HAP-1 (cell line): ENCODE data around the gene RHNO1.
"Not testable (repeated sequence)": the region's sequence is repeated elsewhere in the genome, so short reads cannot be mapped to it uniquely, and the experiment has no call there.

Experiments used
- DNase-seq, 2 experiments: peaks; one replicate each; pipeline ENCODE4 v3.0.0-alpha.2; 2016 to 2020; ENCODE audit warnings: low spot score in 2 of 2
- H3K27me3 ChIP-seq: fragments of 250-450 bp; sonication (Bioruptor Pico); 2 replicates; pipeline ENCODE4 v1.5.1; 2020; ENCODE audit warnings: low read depth, mild to moderate bottlenecking, moderate library complexity
- H3K36me3 ChIP-seq: fragments of 250-450 bp; sonication (Bioruptor Pico); replicated peaks from 2 replicates; pipeline ENCODE4 v1.5.1; 2020; ENCODE audit warnings: mild to moderate bottlenecking
- H3K4me1 ChIP-seq: fragments of 250-450 bp; sonication (Bioruptor Pico); 2 replicates; pipeline ENCODE4 v1.5.1; 2020; ENCODE audit warnings: mild to moderate bottlenecking
- H3K4me3 ChIP-seq: fragments of 250-450 bp; sonication (Bioruptor Pico); 2 replicates; pipeline ENCODE4 v1.5.1; 2020; ENCODE audit warnings: mild to moderate bottlenecking, moderate library complexity
- H3K9me3 ChIP-seq: fragments of 250-450 bp; sonication (Bioruptor Pico); 2 replicates; pipeline ENCODE4 v1.5.1; 2020; ENCODE audit warnings: mild to moderate bottlenecking, moderate library complexity
- in situ Hi-C: fragments of 300-500 bp; cut with MboI; formaldehyde crosslinking; loops from 3 replicates; pipeline ENCODE4 v1.14.3; 2020; ENCODE audit warnings: low sequenced_read_pairs, inconsistent platforms, mixed read lengths

RHNO1 gene

DNA sequence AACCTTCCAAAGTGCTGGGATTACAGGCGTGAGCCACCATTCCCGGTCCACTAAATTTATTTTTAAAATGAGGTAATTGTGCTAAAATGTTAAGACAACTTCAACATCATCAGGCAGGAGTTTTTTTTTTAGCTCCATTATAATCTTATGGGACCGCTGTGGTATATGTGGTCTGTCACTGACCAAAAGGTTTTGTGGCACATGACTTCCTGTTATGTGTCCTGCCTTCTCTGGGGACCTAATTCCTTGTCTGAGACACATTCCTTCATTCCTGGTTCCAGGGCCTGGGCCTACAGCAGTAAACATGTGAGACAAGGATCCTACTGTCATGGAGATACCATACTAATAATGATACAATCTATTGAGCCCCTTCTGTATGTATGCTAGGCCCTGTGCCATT lies 25.1 kb upstream of the RHNO1 start:
- H3K9me3 ChIP-seq: no peaks in the 10 kb centered on the region
- no peaks in the 10 kb centered on the region for H3K36me3 ChIP-seq
- DNase-seq: no peak
- H3K4me1 ChIP-seq: no peaks in the 10 kb centered on the region
- in situ Hi-C loops: no loop called here
- H3K27me3 ChIP-seq: no peaks in the 10 kb centered on the region
- H3K4me3 ChIP-seq: no peak overlapping the region

DNA sequence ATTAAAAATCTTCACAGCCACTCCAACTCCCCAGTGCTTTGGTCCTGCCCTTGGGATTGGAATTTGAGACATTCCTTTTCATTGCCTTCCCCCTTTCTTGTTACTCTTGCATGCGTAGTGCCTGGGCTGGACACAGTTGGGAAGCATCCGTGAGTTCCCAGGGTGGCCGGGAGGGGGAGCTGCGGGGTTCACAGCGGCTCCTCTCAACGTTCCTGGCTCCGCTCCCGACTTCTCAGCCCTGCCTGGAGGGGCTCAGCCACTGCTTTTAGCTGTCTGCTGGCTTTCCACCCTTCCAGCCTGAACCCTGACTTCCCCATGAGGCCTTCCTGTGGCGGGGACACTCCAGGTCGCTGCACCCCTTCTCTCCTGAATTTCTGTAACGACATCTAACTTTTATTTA lies 23.4 kb upstream of the RHNO1 start:
- H3K27me3 ChIP-seq: no peaks in the 10 kb centered on the region
- H3K9me3 ChIP-seq: no peaks in the 10 kb centered on the region
- H3K4me3 ChIP-seq: no peak overlapping the region
- no peaks in the 10 kb centered on the region for H3K4me1 ChIP-seq
- in situ Hi-C loops: no loop called here
- peak; percentile 69 to 93 for DNase-seq
- peaks cover 14% of the 10 kb centered on the region for H3K36me3 ChIP-seq

DNA sequence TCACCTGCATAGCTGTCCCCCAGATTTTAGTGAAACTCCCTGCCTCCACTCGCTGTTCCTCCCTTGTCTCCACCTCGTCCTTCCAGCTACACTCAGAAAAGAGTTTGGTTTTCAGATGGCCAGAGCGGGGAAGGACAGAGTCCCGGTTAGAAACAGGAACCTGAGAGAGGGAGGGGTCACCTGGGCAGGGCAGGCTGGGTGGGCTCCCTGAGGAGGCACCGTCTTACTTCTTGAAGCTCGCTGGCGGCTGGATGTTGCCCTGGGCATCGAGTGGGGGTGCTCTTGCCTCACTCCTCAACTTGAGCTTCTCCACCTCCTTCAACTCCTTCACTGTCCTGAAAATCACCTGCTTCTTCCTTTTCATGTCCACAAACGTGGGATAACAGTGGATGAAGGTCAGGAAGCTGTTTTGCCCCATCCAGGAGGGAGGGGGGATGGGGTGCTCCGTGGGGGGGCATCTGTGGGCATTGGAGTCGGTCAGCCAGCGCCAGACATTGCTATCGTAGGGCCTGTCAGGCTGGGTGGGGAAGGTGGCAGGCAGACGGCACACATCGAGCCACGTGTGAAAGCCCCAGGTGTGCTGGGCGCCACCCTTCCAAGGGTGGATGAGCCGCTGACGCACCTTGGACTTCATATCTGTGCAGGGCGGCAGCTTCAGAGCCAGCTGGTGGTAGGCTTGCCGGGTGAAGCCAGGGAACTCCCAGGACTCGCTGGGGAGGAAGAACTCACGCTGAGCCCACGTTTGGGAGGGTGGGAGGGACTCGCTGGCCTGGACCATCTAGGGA lies 22.2 kb upstream of the RHNO1 start:
- Histone ChIP-seq H3K36me3 (peaks cover 27% of the 10 kb centered on the region), H3K4me3 (no peak overlapping the region), H3K9me3 (no peaks in the 10 kb centered on the region), H3K27me3 (no peaks in the 10 kb centered on the region), H3K4me1 (no peaks in the 10 kb centered on the region)
- in situ Hi-C loops: no loop called here
- DNase-seq: no peak

DNA sequence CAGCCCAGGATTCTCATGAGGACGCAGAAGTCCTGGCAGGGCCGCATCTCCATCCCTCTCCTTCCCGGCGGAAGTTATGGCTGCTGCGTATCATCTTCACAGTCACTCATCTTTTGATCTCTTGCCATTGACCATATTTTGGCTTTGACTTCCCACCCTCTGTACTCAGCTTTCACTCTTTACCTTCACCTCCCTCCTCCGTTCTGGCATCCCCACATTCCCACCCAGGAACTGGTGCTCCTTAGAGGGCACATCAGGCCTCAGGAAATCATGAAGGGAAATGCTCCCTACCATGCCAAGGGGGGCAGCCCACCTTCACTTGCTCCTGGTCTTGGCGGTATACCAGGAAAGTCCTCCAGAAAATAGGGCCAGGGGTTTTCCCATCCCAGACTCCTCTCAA lies 21.5 kb upstream of the RHNO1 start:
- no peaks in the 10 kb centered on the region for H3K4me1 ChIP-seq
- no peaks in the 10 kb centered on the region for H3K9me3 ChIP-seq
- H3K36me3 ChIP-seq: peaks cover 34% of the 10 kb centered on the region
- H3K4me3 ChIP-seq: no peak overlapping the region
- DNase-seq: no peak
- H3K27me3 ChIP-seq: no peaks in the 10 kb centered on the region
- in situ Hi-C loops: no loop called here

DNA sequence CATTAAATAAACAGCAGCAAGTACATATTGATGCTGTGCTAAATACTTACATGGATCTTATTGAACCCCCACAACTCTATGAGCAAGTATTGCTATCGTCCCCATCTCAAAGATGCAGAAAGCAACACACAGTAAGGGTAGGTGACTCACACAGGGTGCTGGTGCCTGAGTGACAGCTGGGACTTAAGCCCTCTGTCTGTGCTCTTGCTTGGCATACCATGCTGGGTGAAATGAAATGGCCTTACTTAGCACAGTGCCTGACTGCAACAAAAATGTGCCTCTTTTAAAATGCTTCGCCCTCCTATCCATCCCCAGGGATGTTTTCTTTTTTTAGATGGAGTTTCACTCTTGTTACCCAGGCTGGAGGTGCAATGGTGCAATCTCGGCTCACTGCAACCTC lies 21.0 kb upstream of the RHNO1 start:
- Histone ChIP-seq H3K27me3 (no peaks in the 10 kb centered on the region), H3K4me3 (no peak overlapping the region), H3K4me1 (no peaks in the 10 kb centered on the region), H3K36me3 (peaks cover 36% of the 10 kb centered on the region), H3K9me3 (no peaks in the 10 kb centered on the region)
- no peak for DNase-seq
- in situ Hi-C loops: no loop called here

DNA sequence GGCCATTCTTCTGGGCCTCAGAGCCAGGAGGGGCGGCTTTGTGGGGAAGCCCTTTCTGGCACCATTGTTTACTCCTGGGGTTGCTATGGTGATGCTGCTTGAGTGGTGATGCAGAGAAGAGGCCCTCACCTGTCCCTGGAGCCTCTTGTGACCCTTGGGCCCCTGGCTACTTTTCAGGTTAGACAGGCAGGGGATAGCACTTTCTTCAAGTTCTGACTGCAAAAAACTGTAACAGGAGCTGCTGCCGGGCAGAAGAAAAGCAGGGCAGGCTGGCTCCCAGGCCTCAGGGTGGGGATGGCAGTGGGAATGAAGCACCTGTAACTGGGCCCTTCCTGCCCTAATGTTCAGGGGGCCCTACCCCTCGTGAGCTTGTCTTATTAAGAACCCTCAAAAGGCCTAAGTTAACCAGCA lies 20.0 kb upstream of the RHNO1 start, which contains the start of gene TEX52:
Gene TEX52, minus strand, starts transcription at position 19 of the 411 bp plus-strand sequence. Its CDS starts 13 bp downstream, at position 6.
- Histone ChIP-seq H3K4me3 (no peak within 1 kb of the TSS), H3K4me1 (no peaks in the 10 kb centered on the region), H3K27me3 (no peaks in the 10 kb centered on the region), H3K36me3 (peaks cover 45% of the 10 kb centered on the region), H3K9me3 (no peaks in the 10 kb centered on the region)
- peak in 1 of 2 experiments; percentile 34 for DNase-seq
- in situ Hi-C loops: no loop called here

DNA sequence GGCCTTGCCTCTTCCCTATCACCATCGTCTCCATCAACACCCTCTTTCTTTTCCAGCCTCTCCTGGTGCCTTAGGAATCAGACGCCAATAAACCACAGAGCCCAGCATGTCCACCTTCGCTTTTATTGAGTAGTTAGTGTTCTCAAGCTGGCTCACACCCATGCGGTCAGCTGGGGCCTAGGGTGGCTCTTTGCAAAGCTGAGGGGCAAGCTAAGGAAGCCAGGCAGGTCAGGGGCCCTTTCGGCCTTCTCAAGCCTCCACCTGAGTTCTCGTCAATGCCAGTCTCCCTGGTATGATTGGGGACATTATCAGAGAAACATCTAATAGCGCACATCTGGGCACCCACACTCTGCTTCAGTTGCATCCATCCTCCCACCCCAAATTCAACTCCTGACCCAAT lies 19.4 kb upstream of the RHNO1 start:
- Histone ChIP-seq H3K9me3 (no peaks in the 10 kb centered on the region), H3K36me3 (peaks cover 49% of the 10 kb centered on the region), H3K27me3 (no peaks in the 10 kb centered on the region), H3K4me3 (no peak overlapping the region), H3K4me1 (no peaks in the 10 kb centered on the region)
- in situ Hi-C loops: no loop called here
- no peak for DNase-seq

DNA sequence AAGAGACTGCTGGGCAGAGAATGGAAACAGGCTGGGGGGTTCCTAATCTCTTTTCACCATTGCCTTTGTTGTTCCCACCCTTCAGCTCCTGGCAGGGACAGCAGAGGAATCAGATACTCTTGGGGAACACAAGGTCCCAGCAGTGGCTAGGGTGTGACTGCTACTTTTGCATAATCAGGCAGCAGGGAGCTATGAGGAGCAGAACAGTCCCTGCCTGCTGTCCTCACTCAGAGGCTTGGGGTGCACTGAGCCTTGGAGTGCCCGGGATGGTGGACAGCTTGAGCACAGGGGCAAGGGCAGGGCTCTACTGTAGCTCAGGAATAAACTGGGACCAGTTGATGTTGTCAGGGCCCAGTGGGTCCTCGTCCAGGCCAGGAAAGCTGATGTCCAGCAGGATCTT lies 18.7 kb upstream of the RHNO1 start:
- in situ Hi-C loops: no loop called here
- Histone ChIP-seq H3K36me3 (peaks cover 57% of the 10 kb centered on the region), H3K4me3 (no peak overlapping the region), H3K4me1 (no peaks in the 10 kb centered on the region), H3K27me3 (no peaks in the 10 kb centered on the region), H3K9me3 (no peaks in the 10 kb centered on the region)
- no peak for DNase-seq

DNA sequence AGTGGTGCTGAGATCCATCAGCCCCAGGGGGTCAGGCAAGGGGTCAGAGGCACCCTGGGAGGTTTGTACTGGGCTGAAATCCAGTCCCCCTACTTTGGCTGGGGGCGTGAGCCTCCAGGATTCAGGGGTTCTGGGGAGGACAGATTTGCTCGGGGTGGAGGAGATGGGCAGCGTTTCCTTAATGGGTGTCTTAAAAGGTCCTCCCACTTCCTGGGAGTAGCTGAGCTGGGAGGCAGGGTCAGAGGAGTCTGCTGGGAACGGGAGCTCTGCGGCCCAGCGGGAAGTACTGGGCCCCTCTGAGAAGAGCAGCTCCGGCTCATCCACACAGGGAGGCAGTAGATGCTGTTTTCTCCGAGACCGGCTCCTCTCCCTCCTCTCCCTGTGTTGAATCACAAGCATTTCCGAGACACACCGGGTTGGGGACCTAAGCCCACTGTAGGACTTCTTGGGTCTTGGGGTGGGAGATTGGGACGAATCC lies 18.0 kb upstream of the RHNO1 start:
- no peaks in the 10 kb centered on the region for H3K4me1 ChIP-seq
- no peaks in the 10 kb centered on the region for H3K9me3 ChIP-seq
- in situ Hi-C loops: no loop called here
- H3K4me3 ChIP-seq: no peak overlapping the region
- peaks cover 63% of the 10 kb centered on the region for H3K36me3 ChIP-seq
- DNase-seq: no peak
- H3K27me3 ChIP-seq: no peaks in the 10 kb centered on the region

DNA sequence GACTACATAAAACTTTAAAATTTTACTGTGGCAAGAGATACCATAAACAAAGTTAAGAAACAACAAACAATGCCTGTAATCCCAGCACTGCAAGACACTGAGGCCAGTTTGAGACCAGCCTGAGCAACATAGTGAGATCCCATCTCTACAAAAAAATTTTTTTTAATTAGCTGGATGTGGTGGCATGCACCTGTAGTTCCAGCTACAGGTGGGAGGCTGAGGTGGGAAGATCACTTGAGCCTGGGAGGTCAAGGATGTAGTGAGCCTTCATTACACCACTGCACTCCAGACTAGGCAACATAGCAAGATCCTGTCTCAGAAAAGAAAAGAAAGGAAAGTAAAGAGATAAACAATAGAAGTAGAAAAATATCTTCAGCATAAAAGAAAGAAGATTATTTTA lies 16.9 kb upstream of the RHNO1 start:
- no peak overlapping the region for H3K4me3 ChIP-seq
- H3K27me3 ChIP-seq: no peaks in the 10 kb centered on the region
- in situ Hi-C loops: no loop called here
- H3K36me3 ChIP-seq: peaks cover 75% of the 10 kb centered on the region
- no peaks in the 10 kb centered on the region for H3K9me3 ChIP-seq
- DNase-seq: no peak
- no peaks in the 10 kb centered on the region for H3K4me1 ChIP-seq

DNA sequence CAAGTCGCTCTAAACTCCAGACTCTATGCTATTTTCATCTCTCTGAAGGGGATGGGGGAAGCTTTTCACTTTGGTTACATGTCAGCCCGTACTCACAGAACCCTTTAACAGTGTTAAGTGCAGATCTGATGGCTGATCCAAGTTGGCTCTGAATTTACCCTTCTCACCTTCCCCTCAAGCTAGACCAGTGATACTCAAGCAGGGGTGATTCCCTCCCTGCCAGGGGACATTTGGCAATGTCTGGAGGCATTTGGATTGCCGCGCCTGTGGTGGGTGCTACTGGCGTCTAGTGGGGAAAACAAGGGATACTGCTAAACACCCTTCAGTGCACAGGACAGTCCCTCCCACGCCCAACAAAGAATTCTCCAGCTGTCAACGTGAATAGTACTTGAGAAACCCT lies 14.1 kb upstream of the RHNO1 start:
- no peak for DNase-seq
- Histone ChIP-seq H3K4me1 (no peaks in the 10 kb centered on the region), H3K4me3 (no peak overlapping the region), H3K9me3 (no peaks in the 10 kb centered on the region), H3K27me3 (no peaks in the 10 kb centered on the region), H3K36me3 (peaks cover 94% of the 10 kb centered on the region)
- in situ Hi-C loops: no loop called here

DNA sequence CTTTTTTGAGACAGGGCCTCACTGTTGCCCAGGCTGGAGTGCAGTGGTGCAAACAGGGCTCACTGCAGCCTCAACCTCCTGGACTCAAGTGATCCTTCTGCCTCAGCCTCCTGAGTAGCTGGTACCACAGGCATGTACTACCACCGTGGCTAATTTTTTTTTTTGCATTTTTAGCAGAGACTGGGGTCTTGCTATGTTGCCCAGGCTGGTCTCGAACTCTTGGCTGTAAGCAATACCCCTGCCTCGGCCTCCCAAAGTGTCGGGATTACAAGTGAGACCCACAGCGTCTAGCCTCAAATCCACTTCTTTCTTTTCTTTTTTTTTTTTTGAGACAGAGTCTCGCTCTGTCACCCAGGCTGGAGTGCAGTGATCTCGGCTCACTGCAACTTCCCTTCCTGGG lies 13.6 kb upstream of the RHNO1 start:
- H3K36me3 ChIP-seq: peaks cover 94% of the 10 kb centered on the region
- H3K4me1 ChIP-seq, H3K27me3 ChIP-seq, H3K9me3 ChIP-seq, in situ Hi-C loops, DNase-seq, H3K4me3 ChIP-seq: not testable (repeated sequence)

DNA sequence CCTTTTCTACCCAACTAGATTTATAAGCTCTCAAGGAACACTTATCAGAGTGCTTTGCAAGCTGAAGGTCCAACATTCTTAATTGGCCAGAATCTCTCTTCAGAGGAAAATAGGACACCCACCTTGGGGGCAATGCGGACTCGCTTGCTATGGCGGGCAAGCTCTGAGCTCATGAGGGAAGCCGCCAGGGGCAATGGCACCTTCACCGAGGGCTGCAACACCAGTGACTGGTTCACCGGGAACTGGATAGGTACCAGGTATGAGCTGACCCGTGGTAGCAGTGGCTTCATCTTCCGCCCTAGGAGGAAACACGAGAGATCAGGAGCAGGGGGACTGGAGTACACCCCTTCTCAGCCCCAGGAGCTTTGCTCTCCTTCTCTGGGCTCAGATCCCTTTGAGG lies 12.8 kb upstream of the RHNO1 start:
- no peaks in the 10 kb centered on the region for H3K27me3 ChIP-seq
- no peak for DNase-seq
- in situ Hi-C loops: no loop called here
- peaks cover 94% of the 10 kb centered on the region for H3K36me3 ChIP-seq
- no peaks in the 10 kb centered on the region for H3K9me3 ChIP-seq
- no peaks in the 10 kb centered on the region for H3K4me1 ChIP-seq
- H3K4me3 ChIP-seq: no peak overlapping the region

DNA sequence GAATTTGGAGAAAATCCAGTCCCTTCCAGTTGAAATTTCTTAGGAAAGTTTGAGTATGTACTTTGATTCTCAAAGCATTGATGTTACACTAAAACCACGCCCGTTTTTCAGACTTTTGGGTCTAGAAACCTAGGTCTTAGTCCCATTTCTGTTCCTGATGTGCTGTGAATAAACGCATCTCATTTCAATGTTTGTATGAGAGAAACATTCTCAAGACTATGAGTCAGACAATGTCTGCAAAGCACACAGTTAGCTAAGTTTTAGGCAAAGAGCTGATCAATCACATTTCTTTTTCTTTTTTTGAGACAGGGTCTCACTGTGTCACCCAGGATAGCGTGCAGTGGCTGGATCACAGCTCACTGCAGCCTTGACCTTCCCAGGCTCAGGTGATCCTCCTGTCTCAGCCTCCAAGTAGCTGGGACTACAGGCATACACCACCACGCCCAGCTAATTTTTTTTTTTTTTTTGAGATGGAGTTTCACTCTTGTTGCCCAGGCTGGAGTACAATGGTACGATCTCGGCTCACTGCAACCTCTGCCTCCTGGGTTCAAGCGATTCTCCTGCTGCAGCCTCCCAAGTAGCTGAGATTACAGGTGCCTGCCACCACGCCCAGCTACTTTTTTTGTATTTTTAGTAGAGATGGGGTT lies 7.9 kb upstream of the RHNO1 start:
- in situ Hi-C loops, H3K9me3 ChIP-seq, H3K4me1 ChIP-seq, DNase-seq, H3K27me3 ChIP-seq, H3K4me3 ChIP-seq: not testable (repeated sequence)
- H3K36me3 ChIP-seq: peaks cover 92% of the 10 kb centered on the region
